ENCODE measurements around the gene SFXN5. TPM values are rescaled to one million over a fixed set of nuclear protein-coding genes. Genes with fewer than 3 reads are reported as not detected.

Gene SFXN5
- total and polyA plus RNA-seq, 2 of the 4 experiments (the other 2 are of a cell fraction): 8.6 to 17.0 TPM

DNA sequence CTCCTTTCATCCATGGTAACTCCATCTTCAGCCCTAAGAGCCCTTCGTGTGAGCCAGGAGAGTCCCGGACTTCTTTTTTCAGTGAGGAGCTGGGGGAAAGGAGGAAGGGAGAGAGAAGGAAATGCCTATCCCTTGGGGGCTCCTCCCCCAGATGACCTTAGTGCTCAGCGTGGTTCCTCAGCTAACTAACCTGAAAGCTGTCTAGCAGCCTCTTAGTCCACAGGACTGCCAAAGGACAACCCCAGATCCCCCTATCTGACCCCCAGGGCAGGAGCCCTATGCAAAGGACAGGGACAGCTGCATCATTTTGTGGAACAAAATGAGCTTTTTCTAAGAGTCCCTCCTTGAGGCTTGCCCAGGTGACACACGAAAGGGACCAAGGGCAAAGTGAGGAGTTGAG is 176.4 kb downstream of the SFXN5 start:
- Histone ChIP-seq H4K20me1 (ENCODE audit: insufficient read depth, low read length) (no peaks in the 10 kb centered on the region), H3K27ac (ENCODE audit: insufficient read depth, low read length) (no peak overlapping the region), H3K56ac (ENCODE audit: extremely low read depth, insufficient read depth, low read length) (no peak overlapping the region), H3K4ac (ENCODE audit: low read depth, low read length) (no peak overlapping the region), H3K9ac (ENCODE audit: low read depth, low read length) (no peak overlapping the region), H3K27me3 (ENCODE audit: control insufficient read depth, insufficient read depth, low read length) (peaks cover 42% of the 10 kb centered on the region), H4K8ac (ENCODE audit: low read depth in 2 of 2, low read length in 2 of 2) (no peak overlapping the region), H3K9me1 (ENCODE audit: insufficient read depth, low read length) (no peaks in the 10 kb centered on the region), H2AFZ (replicated peaks; ENCODE audit: low read length, poor library complexity) (peak overlapping the region; percentile 60), H2BK5ac (ENCODE audit: low read depth, low read length, poor library complexity, severe bottlenecking) (no peak overlapping the region), H3K23ac (ENCODE audit: low read depth, low read length) (no peak overlapping the region), H4K5ac (ENCODE audit: low read depth, low read length) (no peak overlapping the region), H2AK9ac (replicated peaks; ENCODE audit: low read depth, low read length, poor library complexity) (no peak overlapping the region), H4K91ac (ENCODE audit: insufficient read depth, low read depth, low read length) (no peak overlapping the region), H3K4me3 (ENCODE audit: insufficient read depth, low read depth, low read length) (no peak overlapping the region), H3K79me1 (ENCODE audit: low read depth in 1 of 2, low read length in 2 of 2) (no peaks in the 10 kb centered on the region), H3K14ac (replicated peaks; ENCODE audit: low read depth, low read length) (no peak overlapping the region), H3K4me1 (ENCODE audit: control insufficient read depth, insufficient read depth, low read length) (peaks cover 3% of the 10 kb centered on the region; the same call in 1 of the 2 replicates), H2BK120ac (ENCODE audit: low read depth, low read length) (no peak overlapping the region), H2BK15ac (ENCODE audit: low read depth, low read length) (no peak overlapping the region), H3K4me2 (ENCODE audit: low read depth, low read length) (no peak overlapping the region), H3K36me3 (ENCODE audit: control insufficient read depth, insufficient read depth, low read length) (no peaks in the 10 kb centered on the region; the same call in 1 of the 2 replicates), H2AK5ac (ENCODE audit: low read depth, low read length) (no peak overlapping the region), H3K9me3 (ENCODE audit: control insufficient read depth, insufficient read depth, low read length) (no peaks in the 10 kb centered on the region), H3K18ac (ENCODE audit: low read depth, low read length) (no peak overlapping the region), H2BK20ac (ENCODE audit: low read depth, low read length) (no peak overlapping the region)
- DNase-seq: no peak
- WGBS, 2 experiments (ENCODE audit: extremely low coverage in 2 of 2, insufficient read length in 1 of 2): no CpG with 5 or more reads among the region's 4 CpGs
- no peak for ATAC-seq (ENCODE audit: low read depth)
- dilution Hi-C loops (cut with HindIII; ENCODE audit: low sequenced_read_pairs, unreplicated experiment) (no loop called here), intact Hi-C loops (cut with micrococcal nuclease) (no loop called here), in situ Hi-C loops (cut with MboI; ENCODE audit: low sequenced_read_pairs) (loop anchor here (25.0 kb wide), 1 partner anchor 1358 kb away; no protein-coding TSS in a partner anchor)
- TF ChIP-seq BHLHE40 (IDR thresholded peaks at IDR 0.05; ENCODE audit: low read depth, low read length): no peak
- no peak for TF ChIP-seq FOS (IDR thresholded peaks at IDR 0.05; ENCODE audit: low read depth, low read length)
- TF ChIP-seq RAD21 (IDR thresholded peaks at IDR 0.05; ENCODE audit: low read length): no peak
- TF ChIP-seq SMC3 (IDR thresholded peaks at IDR 0.05; ENCODE audit: low read depth, low read length): no peak
- no peak for TF ChIP-seq NFE2L2 (IDR thresholded peaks at IDR 0.05; ENCODE audit: low read depth, low read length)
- no peak for TF ChIP-seq CHD1 (IDR thresholded peaks at IDR 0.05; ENCODE audit: low read depth, low read length)
- no peak for TF ChIP-seq MAZ (IDR thresholded peaks at IDR 0.05; ENCODE audit: borderline replicate concordance, low read depth, low read length)
- no peak for TF ChIP-seq MXI1 (IDR thresholded peaks at IDR 0.05; ENCODE audit: borderline replicate concordance, low read depth, low read length)
- TF ChIP-seq RCOR1 (IDR thresholded peaks at IDR 0.05; ENCODE audit: insufficient replicate concordance, low read length): no peak
- TF ChIP-seq, protein P1, sequence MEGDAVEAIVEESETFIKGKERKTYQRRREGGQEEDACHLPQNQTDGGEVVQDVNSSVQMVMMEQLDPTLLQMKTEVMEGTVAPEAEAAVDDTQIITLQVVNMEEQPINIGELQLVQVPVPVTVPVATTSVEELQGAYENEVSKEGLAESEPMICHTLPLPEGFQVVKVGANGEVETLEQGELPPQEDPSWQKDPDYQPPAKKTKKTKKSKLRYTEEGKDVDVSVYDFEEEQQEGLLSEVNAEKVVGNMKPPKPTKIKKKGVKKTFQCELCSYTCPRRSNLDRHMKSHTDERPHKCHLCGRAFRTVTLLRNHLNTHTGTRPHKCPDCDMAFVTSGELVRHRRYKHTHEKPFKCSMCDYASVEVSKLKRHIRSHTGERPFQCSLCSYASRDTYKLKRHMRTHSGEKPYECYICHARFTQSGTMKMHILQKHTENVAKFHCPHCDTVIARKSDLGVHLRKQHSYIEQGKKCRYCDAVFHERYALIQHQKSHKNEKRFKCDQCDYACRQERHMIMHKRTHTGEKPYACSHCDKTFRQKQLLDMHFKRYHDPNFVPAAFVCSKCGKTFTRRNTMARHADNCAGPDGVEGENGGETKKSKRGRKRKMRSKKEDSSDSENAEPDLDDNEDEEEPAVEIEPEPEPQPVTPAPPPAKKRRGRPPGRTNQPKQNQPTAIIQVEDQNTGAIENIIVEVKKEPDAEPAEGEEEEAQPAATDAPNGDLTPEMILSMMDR (conservative IDR thresholded peaks at IDR 0.05; ENCODE audit: low read depth, low read length): no peak
- TF ChIP-seq, protein P2, sequence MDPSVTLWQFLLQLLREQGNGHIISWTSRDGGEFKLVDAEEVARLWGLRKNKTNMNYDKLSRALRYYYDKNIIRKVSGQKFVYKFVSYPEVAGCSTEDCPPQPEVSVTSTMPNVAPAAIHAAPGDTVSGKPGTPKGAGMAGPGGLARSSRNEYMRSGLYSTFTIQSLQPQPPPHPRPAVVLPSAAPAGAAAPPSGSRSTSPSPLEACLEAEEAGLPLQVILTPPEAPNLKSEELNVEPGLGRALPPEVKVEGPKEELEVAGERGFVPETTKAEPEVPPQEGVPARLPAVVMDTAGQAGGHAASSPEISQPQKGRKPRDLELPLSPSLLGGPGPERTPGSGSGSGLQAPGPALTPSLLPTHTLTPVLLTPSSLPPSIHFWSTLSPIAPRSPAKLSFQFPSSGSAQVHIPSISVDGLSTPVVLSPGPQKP (IDR thresholded peaks at IDR 0.05; ENCODE audit: borderline replicate concordance, low read depth, low read length): no peak
- no peak for TF ChIP-seq POLR2A (IDR thresholded peaks at IDR 0.05; ENCODE audit: low read depth, low read length)
- no peak for TF ChIP-seq MAFK (IDR thresholded peaks at IDR 0.05; ENCODE audit: low read depth, low read length)
- ChIA-PET POLR2A (ENCODE audit: unreplicated experiment) (no interaction called here), CTCF (interaction anchor here (0.7 to 1.6 kb wide), 4 partner anchors 78 to 268 kb away, joined by 3 to 8 read pairs (median 4); no protein-coding TSS in a partner anchor)
- BruUV-seq (replicated peaks): no TSS peak

All from IMR-90 (cell line).